Midbrain (tissue), 1 donor: Measurements from ENCODE around the gene NCF2.

Experiments
- DNase-seq: peaks from one replicate; lab custom pipeline; 2025; lab: John Stamatoyannopoulos, UW

NCF2 gene

GRCh38 chr1:183551924-183552323 lies 38.3 kb downstream of the NCF2 start:
- DNase-seq, result no peak

- no peak for DNase-seq
These were observed 39.3 kb downstream of the NCF2 start for GRCh38 chr1:183550915-183551314.

GRCh38 chr1:183548116-183548515 lies 42.1 kb downstream of the NCF2 start:
- no peak for DNase-seq

- no peak for DNase-seq
These were observed 43.8 kb downstream of the NCF2 start for GRCh38 chr1:183546427-183546826.

- no peak for DNase-seq
These were observed 45.5 kb downstream of the NCF2 start for GRCh38 chr1:183544598-183545297.

GRCh38 chr1:183543619-183544204 lies 46.5 kb downstream of the NCF2 start:
- DNase-seq, result peak; percentile 56

- DNase-seq, result no peak
These were observed 52.9 kb downstream of the NCF2 start for GRCh38 chr1:183537405-183537804.

GRCh38 chr1:183533617-183534174 lies 56.6 kb downstream of the NCF2 start:
- no peak for DNase-seq

- DNase-seq, result no peak
These were observed 61.7 kb downstream of the NCF2 start for GRCh38 chr1:183528577-183528976.

- DNase-seq, result no peak
These were observed 68.2 kb downstream of the NCF2 start for GRCh38 chr1:183522104-183522503.

- no peak for DNase-seq
These were observed 69.9 kb downstream of the NCF2 start for GRCh38 chr1:183520379-183520778.

GRCh38 chr1:183517401-183517800 lies 72.9 kb downstream of the NCF2 start:
- no peak for DNase-seq

- no peak for DNase-seq
These were observed 73.5 kb downstream of the NCF2 start for GRCh38 chr1:183516725-183517124.

GRCh38 chr1:183515002-183515689 lies 75.1 kb downstream of the NCF2 start:
- no peak for DNase-seq

GRCh38 chr1:183514235-183514634 lies 76.0 kb downstream of the NCF2 start:
- no peak for DNase-seq

- DNase-seq, result no peak
These were observed 77.8 kb downstream of the NCF2 start for GRCh38 chr1:183512450-183512849.

GRCh38 chr1:183508694-183509093 lies 81.6 kb downstream of the NCF2 start:
- no peak for DNase-seq

- DNase-seq, result no peak
These were observed 83.7 kb downstream of the NCF2 start for GRCh38 chr1:183506561-183506960.
